Right ventricle myocardium inferior (tissue), 1 donor: Measurements from ENCODE around the gene TNK2. TPM values are rescaled to one million over a fixed set of nuclear protein-coding genes. Genes with fewer than 3 reads are reported as not detected.
"Not testable (repeated sequence)": the region's sequence is repeated elsewhere in the genome, so short reads cannot be mapped to it uniquely, and the experiment has no call there.

Source experiments
- ATAC-seq: fragments of 200-7000 bp; cut with Tn5 transposase; one replicate; pipeline ENCODE4 v1.9.1; 2020; ENCODE audit warnings: mild to moderate bottlenecking, moderate library complexity
- DNase-seq: peaks from one replicate; pipeline ENCODE4 v3.0.0; 2021; ENCODE audit errors: missing footprints
- intact Hi-C: fragments of 100-400 bp; cut with DNase I; formaldehyde crosslinking; loops from one replicate; pipeline ENCODE4 v1.11.0; 2022
- microRNA-seq: library from miRNA; unstranded; fragments of <30 nt; microRNA quantifications from one replicate; pipeline ENCODE4 v1.2.0, GENCODE V29; 2020
- total RNA-seq: library from RNA; stranded (reverse); fragmentation: NEBNext Ultra II Directional; extraction: Animal tissue kit (Norgen Biotek cat#: 25700); gene quantifications from one replicate; pipeline ENCODE4 v1.2.1, GENCODE V29; 2021
- donor health status: DM: no; HTN: yes; CAD: no; lungs with severe emphysema.

Gene TNK2
- total RNA-seq, 1 donor from 2014 or later: 31.7 TPM

DNA sequence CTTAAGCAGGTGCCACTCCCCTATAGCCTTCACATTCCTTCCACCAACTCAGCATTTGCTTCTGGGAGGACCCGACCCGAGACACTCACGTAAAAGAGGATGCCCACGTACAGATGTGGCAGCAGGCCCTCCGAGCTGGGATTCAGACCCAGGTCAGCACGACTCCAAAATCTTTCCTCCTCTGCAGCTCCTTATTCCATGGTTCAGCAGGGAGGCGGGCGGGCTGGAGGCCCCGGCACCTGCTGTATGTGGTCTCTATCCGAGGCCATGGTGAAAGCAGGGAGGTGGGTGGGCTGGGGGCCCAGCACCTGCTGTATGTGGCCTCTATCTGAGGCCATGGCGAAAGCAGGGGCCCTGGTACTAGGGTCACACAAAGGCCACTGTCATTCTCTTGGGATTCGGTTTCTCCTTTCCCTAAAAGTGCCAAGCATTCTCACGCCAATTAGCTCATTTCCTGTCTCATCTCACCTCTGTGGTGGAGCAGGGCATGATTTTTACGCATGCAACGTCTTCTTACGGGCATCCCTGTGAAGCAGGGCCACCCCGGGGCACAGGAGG, 90.7 kb downstream of the TNK2 start:
- DNase-seq: no peak
- no peak for ATAC-seq
- intact Hi-C loops: no loop called here

DNA sequence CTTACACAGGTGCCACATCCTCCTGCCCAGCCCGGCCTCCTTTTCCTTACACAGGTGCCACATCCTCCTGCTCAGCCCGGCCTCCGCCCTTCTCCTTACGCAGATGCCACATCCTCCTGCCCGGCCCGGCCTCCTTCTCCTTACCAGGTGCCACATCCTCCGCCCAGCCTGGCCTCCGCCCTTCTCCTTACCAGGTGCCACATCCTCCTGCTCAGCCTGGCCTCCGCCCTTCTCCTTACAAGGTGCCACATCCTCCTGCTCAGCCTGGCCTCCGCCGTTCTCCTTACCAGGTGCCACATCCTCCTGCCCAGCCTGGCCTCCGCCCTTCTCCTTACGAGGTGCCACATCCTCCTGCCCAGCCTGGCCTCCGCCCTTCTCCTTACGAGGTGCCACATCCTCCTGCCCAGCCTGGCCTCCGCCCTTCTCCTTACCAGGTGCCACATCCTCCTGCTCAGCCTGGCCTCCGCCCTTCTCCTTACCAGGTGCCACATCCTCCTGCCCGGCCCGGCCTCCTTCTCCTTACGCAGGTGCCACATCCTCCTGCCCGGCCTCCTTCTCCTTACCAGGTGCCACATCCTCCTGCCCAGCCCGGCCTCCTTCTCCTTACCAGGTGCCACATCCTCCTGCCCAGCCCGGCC, 92.0 kb downstream of the TNK2 start:
- intact Hi-C loops, ATAC-seq, DNase-seq: not testable (repeated sequence)

DNA sequence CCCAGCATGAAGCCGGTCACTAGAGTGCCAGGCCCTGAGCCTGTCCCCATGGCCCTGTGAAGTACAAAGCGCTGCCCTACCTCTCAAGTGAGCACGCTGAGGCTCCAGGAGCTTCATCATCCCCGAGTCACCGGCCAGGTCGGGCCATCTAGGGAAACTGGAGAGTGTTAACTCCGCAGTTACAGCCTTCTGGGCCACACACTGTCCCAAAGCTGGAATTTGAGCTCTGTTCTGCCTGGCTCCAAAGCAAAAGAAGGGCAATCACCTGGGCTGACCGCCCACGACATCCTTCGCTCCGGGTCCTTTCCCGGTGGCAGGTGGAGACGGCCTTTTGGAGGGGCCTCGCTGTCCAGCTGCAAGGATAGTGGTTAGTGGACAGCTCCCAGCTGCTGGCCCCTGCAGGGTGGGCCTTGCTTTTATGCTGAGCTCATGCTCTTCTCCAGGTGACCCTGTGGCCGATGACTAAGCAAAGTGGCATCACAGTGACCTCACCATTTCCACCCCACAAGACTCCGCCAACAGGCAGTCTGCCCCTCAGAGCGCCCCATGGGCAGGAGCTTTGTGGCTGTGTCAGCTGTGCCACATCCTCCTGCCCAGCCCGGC, 93.1 kb downstream of the TNK2 start:
- ATAC-seq (no peak), DNase-seq (peak; percentile 56)
- intact Hi-C loops: no loop called here

DNA sequence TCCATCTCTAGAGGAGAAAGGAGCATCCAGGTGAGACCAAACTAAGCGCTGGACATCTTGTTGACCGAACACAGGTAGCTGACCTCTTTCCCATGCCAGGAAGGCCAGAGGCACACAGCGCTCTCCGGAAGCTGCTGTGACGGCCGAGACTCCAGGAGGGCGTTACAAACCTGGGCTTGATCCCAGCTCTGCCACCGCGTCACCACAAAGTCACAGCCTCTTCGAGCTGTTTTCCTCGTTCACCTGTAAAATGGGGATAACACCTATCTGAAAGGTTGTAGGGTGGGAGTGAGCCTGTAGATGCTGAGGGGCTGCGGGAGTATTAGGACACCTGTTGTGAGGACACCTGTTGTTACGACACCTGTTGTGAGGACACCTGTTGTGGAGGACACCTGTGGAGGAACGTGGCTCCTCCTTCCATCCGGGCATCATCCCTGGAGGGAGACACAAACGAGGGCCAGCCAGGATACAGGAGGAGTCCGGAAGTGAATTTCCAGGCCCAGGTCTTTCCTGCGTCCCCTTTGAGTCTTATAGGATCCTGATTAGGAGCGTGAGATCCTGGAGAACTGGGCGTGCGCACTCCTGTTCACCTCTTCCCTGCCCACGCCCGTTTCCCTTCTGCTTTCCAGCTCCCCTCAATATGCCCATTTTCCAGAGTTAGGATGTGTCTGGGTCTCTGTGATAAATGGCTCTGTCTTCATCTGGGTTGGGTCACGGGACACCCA, 94.3 kb downstream of the TNK2 start:
- peak; percentile 14 for DNase-seq
- ATAC-seq: no peak
- intact Hi-C loops: no loop called here

Small RNAs within 50 kb of the gene (microRNA-seq; reads per million reads assigned to microRNA genes)
- not detected for gene MIR6829

Other genes with a start within 250 kb of the TNK2 start
- 4.6 TPM for gene MUC20, start 187.6 kb downstream of the TNK2 start, total RNA-seq
- not detected for gene MUC4, start 96.6 kb downstream of the TNK2 start, total RNA-seq
- gene TFRC, start 173.5 kb upstream of the TNK2 start, total RNA-seq: 91.8 TPM